GM21619 (cell line): ENCODE results near the gene SLC23A2.
"Not testable (repeated sequence)": the region's sequence is repeated elsewhere in the genome, so short reads cannot be mapped to it uniquely, and the experiment has no call there.

Experiments
- ATAC-seq: cut with Tn5 transposase; IDR thresholded peaks from one replicate; pipeline ENCODE4 v1.9.1; 2021; ENCODE audit not compliant: unreplicated experiment

The SLC23A2 gene

DNA sequence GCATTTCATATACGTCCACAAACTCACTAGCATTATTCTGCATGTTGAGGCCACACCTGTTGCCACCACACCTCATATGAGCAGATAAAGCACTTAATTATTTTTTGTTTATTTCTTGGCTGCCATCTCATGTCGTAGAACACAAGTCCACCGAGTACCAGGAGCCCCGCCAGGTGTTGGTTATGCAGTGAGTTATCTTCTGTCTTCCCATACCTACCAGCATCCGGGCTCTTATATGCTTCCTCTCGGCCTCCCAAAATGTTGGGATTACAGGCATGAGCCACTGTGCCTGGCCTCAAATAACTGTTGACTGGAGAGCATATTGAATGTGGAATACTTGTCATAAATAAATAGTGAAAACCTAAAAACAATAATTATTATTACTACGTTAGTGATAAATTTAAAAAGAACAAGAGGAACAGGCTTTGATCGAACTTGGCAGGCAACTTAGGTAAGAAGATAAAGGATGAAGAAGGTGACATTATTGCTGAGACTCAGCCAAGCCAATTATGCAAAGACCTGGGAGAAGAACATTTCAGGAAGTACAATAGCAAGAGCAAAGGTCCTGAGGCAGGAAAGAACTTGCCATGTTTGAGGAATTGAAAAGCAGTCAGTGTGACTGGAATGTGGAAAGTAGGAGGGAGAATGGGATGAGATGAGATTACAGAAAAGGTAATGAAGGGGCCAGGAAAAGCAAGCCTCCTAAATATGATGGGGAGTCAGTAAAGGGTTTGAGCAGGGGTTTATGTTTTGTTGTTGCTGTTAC, 12.6 kb upstream of the SLC23A2 start:
- ATAC-seq = no peak

DNA sequence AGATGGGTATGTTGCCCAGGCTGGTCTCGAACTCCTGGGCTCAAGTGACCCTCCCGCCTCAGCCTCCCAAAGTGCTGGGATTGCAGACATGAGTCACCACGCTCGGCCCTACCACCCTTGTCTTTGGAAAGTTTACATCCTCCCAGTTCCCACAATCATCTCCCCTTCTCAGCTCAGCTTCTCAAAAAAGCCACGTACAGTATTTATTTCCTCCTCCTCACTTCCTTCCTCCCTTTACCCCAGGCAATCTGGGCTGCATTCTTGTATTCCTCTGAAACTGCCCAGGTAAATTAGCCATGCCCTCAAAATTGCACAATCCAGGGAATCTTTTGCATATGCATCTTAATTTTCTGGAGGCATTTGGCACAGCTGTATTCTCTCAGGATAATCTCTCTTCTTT, 7.4 kb upstream of the SLC23A2 start:
- ATAC-seq = no peak

DNA sequence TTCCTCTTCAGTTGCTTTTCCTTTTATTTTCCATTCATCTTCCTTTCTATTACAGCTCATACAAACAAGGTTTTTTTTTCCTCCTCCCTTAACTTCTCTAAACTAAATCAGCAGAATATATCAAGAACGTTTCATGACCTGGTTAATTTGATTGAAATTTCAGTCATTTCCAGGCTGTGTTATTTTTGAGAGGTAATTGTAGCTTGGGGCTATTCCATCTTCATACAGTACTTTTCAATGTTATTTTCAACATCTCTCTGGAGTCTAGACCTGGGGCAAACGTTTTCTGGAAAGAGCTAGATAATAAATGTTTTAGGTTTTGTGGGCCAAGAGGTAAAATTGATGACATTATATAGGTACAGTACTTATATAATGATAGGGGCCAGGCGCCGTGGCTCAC, 4.0 kb upstream of the SLC23A2 start:
- ATAC-seq = no peak

DNA sequence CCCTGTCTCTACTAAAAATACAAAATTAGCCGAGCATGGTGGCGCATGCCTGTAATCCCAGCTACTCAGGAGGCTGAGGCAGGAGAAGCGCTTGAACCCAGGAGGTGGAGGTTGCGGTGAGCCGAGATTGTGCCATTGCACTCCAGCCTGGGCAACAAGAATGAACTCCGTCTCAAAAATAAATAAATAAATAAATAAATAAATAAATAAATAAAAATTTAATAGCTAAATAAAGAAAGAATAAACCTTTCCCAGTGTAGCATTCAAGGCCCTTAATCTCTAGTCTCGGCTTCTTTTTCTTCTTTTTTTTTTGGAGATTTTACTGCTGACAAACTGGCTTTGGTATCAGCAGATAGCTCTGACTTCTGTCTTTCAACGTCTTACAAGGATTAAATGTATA, 3.5 kb upstream of the SLC23A2 start:
- not testable (repeated sequence) for ATAC-seq

DNA sequence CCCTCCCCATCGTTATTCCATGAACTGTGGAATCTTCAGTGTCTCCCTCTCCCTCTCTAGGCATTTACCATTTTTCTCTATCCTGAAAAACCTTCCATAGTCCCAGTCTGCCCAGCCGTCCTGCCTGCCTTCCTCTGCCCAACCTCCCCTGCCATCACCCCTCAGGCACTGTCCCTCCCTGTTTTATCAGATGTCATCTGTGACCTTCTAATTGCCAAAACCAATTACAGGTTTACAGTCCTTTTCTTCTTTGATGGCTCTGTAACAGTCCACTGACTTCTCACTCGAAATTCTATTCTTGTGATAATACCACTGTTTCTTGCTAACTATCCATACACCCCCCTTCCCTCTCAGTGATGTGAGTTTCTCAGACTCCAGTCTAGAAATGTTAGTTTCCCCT, 2.3 kb upstream of the SLC23A2 start:
- no peak for ATAC-seq

DNA sequence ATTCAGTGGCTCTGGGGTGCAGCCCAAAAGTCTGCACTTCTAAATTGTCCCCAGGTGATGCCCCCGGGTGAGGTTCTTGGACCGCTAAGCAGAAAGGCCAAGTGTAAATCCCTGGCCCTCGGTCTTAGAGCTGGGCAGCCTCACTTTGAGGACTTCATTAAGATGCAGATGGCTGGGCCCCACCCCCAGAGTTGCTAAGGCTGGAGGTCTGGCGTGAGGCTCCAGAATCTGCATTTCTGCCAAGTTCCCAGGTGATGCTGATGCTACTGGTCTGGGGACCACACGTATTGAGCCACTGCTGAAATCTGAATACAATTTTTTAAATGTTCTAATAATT, 735 bp upstream of the SLC23A2 start:
- ATAC-seq = no peak

DNA sequence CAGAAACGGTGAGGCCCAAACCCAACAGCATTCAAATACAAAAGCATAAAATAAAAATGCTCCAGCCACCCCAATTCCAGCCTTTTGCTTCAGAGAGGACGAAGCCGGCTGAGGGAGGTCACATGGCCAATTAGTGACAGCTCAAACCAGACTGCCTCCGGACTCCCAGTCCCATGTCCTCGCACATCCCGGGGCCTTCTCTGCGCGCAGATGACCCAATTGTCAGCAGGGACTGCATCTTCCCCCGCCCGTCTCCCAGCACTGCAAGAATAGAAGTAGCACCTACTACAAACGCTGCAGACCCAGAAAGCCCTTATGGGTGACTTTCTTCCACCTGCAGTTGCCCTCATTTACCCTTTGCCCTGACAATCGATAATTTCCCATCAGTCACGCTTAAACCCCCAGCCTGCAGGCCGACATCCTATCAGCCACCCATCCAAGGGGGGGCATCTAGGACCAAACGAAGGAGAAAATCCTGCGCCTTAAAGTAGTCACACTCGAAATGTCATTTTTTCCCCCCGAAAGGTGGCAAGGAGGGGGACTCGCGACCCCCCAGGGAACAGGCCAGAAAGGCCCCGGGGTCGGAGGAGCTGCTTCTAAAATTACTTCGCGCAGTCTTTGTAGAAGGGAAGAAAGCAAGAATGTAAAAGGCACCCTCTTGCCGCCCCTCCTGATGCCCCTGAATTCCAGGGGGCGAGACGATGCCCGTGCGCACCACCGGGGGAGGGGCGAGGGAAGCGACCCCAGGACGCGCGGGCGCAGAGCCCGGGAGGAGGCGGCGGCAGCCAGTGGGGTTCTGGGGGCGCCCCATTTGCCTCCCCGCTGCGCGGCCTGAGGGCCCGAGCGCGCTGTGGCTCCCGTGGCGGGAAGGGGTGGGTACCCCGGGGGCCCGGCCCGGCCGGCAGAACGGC, 792 bp downstream of the SLC23A2 start:
- ATAC-seq = no peak

DNA sequence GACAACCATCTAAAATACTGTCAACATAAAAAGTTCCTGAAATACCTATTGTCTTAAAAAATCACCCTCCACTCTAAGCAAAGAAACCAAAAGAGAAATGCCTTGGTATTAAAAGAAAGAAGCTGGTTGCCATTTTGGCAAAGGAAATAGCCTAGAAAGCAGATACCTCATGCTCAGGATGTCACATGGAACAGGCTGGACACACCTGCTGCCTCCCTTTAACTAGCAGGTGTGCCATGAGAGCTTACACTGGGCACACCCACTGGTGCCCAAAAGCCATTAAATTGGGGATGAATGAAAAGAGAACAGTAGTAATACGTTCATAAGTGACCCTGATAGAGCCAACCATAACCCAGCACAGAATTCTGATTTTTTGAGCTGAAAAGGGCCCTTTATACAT, 1.5 kb downstream of the SLC23A2 start:
- ATAC-seq = no peak

DNA sequence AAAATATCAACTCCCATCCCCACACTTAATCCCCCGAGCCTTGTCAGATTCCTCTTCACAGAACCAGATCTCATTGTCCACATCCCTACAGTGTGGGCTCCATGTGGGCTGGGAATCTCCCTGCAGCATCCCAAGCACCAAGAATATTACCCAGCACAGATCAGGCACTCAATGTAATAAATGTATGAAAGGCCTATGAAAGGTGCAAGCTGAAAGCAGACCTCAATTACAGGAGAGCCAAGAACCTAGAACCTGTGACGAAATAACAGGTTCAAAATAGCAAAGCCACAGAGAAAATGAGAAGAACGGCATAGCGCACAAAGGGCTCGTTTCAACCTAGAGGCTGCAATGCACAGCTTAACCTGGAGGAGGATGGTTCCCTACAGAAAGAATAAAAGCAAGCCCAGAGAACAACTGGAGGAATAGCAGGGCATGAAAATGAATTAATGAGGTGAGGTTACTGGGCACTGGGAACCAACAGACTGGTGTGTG, 3.1 kb downstream of the SLC23A2 start:
- no peak for ATAC-seq

DNA sequence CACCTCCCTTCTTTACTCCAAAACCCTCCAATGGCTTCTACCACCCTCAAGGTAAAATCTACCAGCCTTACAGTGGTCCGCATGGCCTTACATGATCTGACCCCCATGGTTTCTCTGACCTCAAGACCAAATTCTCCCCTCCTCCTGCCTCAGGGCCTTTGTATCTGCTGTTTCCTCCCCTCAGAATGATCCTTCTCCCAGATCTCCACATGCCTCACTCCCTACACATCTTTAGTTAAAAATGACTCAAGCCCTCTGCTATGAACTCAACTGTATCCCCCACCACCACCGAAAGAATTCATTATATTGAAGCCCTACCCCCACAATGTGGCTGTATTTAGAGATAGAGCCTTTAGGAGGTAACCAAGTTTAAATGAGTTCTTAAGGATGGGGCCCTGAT, 4.1 kb downstream of the SLC23A2 start:
- no peak for ATAC-seq

DNA sequence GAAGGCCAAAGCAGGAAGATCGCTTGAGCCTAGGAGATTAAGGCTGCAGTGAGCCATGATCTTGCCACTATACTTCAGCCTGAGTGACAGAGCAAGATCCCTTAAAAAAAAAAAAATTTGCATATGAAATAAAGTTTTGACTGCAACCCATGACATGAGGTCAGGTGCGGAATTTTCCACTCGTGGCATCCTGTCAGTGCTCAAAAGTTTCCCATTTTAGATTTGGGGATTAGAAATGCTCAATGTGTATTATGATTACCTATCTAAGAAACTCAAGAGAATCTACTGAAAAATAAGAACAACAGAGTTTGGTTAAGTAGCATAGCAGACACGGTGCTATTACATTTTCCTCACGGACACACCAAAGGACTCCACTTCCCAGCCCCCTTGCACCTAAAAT, 11.7 kb downstream of the SLC23A2 start:
- ATAC-seq = no peak

DNA sequence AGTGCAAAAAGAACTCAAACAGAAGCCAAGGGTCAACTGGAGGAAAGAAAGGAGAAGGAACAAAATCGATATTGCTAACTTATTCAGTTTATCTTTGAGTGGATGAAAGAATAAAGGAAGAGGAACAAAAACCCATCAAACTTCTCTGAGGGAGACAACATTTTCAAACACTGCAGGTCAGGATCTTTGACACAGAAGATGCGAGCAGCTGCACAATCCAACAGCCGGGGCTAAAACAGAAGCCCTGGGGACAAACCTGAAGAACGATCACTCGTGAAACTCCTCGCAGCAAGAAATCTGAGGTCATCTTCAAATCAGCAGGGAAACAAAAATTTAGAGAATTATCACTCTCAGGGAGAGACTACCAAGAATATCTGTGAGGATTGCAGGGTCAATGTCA, 14.2 kb downstream of the SLC23A2 start:
- ATAC-seq = no peak

DNA sequence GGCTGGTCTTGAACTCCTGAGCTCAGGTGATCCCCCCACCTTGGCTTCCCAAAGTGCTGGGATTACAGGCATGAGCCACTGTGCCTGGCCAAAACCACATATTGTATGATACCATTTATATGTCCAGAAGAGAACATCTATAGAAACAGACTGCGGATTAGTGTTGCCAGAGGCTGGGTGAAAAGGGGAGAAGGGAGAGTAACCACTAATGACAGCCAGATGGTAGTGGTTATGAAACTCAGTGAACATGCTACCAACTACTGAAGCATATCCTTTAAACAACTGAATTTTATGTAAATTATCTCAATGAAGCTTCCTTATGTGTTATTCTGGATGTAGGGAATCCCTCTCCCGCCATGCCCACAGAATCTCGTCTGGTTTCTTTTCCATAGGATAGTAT, 15.7 kb downstream of the SLC23A2 start:
- no peak for ATAC-seq

DNA sequence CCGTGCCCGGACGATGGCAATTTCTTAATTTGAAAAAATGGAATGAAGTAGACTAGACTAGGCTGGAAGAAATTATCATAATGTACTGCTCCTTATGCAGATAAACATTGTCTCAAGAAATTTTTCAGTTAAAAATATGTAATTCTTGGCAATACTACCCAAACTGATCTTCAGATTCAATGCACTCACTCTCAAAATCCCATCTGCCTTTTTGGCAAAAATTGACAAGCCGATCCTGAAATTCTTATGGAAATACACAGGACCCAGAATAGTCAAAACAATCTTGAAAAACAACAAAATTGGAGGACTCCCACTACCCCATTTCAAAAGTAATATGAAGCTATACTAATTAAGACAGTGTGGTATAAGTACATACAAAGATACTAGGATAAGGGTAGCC, 19.0 kb downstream of the SLC23A2 start:
- ATAC-seq = no peak

DNA sequence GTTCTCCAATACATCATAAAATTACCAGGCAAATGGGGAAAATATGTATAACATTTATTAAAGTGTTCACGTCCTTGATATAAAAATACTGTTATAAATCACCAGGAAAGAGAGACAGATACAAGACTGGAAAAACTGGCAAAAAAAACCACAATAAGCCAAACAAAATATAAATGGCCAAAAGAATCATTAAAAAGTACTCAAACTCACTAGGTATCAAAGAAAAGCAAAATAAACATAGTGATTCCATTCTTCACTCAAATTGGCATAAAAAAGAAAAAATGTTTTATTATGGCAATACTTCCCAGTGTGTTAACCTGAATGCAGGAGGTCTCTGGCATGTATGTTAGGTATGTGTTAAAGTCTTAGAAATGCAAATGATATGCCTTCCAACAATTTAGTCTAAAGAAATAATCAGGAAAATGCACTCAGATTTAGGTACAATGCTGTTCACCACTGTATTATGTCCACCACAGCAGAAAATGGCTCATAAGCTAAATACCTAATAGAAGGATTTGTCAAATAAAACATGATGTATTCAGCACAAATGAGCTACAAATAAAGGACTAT, 21.4 kb downstream of the SLC23A2 start:
- ATAC-seq = no peak

DNA sequence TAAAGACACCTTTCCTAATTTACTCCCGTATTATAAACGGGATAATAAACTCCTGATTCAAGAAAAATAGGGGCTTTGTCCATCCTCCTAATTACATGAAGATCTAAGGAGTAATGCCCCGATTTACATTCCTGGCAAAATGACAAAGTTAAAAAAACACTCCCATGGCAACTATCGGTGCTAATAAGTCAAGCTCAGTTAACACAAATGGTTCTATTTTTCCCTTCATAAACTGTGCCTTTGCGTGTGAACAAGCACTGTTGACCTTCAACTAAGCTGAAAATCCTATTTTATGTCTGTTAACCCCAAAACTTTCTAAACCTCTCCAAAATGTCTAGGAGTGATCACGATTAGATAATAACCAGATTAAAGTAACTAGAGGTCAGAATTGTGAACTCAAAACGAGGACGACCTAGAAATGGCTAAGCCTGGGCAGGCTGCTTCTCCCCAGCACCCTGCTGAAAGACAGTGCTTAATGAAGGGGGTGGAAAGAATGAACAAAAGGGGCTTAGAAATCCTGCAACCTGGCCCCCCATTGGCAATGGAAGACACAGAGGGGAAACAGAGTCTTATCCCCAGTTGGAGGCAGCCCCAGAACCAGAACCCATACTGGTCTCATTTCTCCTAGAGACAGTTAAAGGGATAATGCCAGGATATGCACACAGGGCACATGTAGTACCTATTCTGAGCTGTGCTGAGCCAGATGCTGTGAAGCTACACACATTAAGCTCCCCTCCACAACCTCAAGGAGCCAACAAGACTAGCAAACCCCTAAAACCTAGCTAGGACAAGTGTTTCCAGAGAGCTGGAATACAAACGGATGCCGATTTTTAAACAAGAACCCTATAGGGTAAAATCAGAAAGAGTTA, 23.0 kb downstream of the SLC23A2 start:
- ATAC-seq = no peak

DNA sequence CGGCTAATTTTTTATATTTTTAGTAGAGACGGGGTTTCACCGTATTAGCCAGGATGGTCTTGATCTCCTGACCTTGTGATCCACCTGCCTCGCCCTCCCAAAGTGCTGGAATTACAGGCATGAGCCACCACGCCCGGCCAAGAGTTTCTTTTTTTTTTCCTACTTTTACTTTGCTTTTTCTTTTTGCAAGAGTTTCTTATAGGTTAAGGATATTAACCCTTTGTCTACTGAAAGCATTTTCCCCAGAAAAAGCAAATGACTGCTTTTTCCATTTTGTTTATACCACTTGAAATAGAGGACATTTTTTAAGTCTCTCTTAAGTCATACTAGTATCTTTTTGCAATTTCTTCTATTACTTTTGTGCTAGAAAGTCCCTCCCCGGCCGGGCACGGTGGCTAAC, 25.3 kb downstream of the SLC23A2 start:
- ATAC-seq = not testable (repeated sequence)

DNA sequence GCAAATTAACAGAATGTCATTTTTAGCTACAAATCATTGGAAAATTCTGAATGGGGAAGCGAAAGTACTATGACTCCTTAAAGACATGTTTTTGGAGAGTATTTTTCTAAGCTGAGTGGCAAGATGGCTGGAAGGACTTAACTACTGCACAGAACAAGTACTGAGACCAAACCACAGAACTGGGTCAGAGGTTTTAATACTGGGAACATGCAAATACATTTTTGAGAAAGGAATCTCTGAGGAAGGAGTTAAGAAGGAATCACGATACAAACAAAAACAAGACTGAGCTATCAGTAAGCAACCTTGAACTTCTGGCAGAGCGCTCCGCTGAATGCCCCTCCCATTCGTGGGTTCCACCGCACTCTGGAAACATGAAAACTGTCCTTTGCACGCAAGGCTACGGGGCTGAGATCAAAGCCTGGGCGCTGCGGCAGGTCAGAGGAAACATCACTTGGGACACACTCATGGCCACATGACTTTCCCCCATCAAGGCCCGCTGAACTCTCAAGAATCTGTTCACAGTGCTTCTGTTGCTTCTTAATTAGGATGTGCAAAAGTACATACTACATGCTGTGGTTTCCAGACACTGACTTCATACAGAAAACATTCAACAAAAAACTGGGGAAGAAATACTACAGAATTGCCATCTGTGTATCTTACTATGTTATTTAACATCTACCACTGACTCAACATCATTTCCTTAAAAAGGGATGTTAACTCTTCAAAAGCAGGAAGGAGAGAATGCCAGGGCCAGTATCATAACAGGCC, 27.8 kb downstream of the SLC23A2 start:
- ATAC-seq = peak; percentile 78

DNA sequence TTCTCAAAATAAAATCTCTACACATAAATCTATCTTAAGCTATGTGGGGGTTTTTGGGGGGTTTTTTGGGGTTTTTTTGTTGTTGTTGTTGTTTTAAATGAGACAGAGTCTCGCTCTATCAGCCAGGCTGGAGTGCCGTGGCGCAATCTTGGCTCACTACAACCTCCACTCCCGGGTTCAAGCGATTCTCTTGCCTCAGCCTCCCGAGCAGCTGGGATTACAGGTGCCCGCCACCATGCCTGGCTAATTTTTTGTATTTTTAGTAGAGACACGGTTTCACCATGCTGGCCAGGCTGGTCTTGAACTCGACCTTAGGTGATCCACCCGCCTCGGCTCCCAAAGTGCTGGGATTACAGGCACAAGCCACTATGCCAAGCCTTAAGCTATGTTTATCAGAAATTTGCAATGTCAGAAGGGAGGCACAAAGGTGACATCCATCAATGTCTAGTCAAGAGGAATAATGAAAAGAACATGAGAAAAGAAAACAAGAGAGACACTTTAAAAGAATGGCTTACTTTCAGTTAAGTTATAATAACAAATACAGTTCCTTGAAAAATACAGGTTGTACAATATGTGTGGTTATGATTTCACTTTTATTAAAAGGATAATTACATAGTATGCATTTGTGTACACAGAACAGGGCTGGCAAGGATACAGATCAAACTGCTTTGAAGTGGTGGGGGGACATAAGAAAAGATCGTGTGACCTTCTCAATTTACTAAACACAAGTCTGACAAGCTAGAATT, 28.6 kb downstream of the SLC23A2 start:
- ATAC-seq = no peak

DNA sequence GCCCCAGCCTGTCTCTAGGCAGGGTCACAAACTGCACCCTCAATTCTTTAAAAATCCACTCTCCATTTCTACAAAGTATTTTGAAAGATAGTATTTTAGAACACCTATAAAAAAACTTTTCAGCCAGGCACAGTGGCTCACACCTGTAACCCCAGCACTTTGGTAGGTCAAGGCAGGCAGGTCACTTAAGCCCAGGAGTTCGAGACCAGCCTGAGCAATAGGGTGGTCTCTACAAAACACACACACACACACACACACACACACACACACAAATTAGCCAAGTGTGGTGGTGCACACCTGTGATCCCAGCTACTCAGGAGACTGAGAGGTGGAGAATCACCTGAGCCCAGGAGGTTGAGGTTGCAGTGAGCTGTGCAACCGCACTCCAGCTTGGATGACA, 30.2 kb downstream of the SLC23A2 start:
- ATAC-seq = no peak
